Measurements from ENCODE around the gene CDC40. TPM values are rescaled to one million over a fixed set of nuclear protein-coding genes. Genes with fewer than 3 reads are reported as not detected.

Gene CDC40
- total RNA-seq, 1 experiment from 2014 or later: 37.0 TPM

DNA sequence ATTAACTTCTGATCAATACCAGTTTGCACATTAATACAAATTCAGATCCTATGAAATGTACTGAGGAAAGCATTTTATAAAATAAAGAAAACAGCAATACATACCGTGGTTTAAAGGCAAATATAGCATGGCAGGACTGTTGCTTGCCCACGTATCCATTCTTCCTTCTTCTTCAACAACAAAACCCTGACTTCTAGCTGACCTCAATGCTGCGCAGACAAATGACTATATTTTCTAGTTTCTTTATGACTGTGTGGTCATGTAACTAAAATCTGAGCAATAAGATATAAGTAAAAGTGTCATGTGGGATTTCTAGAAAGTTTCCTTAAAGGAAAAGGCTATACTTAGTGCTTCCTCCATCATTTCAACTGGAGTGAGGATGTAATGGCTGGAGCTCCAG lies 85.0 kb downstream of the CDC40 start:
- Histone ChIP-seq H3K4me1 (ENCODE audit: control insufficient read depth, insufficient read depth, low read length) (no peaks in the 10 kb centered on the region), H3K27ac (ENCODE audit: low read length) (no peak overlapping the region), H3K4me3 (ENCODE audit: low read depth in 2 of 2, low read length in 2 of 2) (no peak overlapping the region), H3K27me3 (ENCODE audit: control insufficient read depth, insufficient read depth, low read length) (peaks cover 13% of the 10 kb centered on the region), H3K36me3 (ENCODE audit: control insufficient read depth, insufficient read depth, low read length) (no peaks in the 10 kb centered on the region), H3K9me3 (ENCODE audit: control insufficient read depth, insufficient read depth, low read depth, low read length) (no peaks in the 10 kb centered on the region)
- ChIA-PET CTCF (no interaction called here), POLR2A (no interaction called here)
- BruUV-seq (replicated peaks): no TSS peak
- ATAC-seq: no peak
- TF ChIP-seq, protein P1, sequence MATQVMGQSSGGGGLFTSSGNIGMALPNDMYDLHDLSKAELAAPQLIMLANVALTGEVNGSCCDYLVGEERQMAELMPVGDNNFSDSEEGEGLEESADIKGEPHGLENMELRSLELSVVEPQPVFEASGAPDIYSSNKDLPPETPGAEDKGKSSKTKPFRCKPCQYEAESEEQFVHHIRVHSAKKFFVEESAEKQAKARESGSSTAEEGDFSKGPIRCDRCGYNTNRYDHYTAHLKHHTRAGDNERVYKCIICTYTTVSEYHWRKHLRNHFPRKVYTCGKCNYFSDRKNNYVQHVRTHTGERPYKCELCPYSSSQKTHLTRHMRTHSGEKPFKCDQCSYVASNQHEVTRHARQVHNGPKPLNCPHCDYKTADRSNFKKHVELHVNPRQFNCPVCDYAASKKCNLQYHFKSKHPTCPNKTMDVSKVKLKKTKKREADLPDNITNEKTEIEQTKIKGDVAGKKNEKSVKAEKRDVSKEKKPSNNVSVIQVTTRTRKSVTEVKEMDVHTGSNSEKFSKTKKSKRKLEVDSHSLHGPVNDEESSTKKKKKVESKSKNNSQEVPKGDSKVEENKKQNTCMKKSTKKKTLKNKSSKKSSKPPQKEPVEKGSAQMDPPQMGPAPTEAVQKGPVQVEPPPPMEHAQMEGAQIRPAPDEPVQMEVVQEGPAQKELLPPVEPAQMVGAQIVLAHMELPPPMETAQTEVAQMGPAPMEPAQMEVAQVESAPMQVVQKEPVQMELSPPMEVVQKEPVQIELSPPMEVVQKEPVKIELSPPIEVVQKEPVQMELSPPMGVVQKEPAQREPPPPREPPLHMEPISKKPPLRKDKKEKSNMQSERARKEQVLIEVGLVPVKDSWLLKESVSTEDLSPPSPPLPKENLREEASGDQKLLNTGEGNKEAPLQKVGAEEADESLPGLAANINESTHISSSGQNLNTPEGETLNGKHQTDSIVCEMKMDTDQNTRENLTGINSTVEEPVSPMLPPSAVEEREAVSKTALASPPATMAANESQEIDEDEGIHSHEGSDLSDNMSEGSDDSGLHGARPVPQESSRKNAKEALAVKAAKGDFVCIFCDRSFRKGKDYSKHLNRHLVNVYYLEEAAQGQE (IDR thresholded peaks at IDR 0.05; ENCODE audit: insufficient read depth in 1 of 2, low read depth in 2 of 2, low read length in 1 of 2): no peak
- TF ChIP-seq SIN3A (IDR thresholded peaks at IDR 0.05; ENCODE audit: borderline replicate concordance, insufficient read depth, low read depth, low read length): no peak
- no peak for DNase-seq (ENCODE audit: low read depth, low spot score)
- intact Hi-C loops (cut with micrococcal nuclease; ENCODE audit: unreplicated experiment) (no loop called here), in situ Hi-C loops (cut with HindIII; ENCODE audit: low pct_unique_long_range_greater_than_20kb, low sequenced_read_pairs) (no loop called here)

DNA sequence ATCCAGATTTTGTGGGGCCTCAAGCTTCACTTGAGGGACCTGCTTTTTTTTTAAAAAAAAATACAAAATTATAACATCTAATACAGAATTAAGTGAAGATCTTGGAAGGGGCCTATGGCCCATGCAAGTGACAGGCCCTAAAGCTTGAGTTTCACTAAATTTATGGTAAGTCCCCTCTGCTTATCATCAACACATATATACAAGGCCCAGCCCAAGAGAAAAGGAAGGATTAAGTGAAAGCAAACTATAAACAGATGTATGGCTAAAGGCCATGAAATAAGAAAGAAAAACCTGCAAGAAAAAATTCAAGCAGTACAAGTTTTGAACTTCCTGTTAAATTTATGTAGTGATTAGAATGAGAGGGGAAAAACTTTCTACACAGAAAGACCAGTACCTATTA lies 86.8 kb downstream of the CDC40 start:
- POLR2A ChIA-PET: no interaction called here
- no TSS peak for BruUV-seq (replicated peaks)
- Histone ChIP-seq H3K27ac (ENCODE audit: low read length) (no peak overlapping the region), H3K9me3 (ENCODE audit: control insufficient read depth, insufficient read depth, low read depth, low read length) (no peaks in the 10 kb centered on the region), H3K4me1 (ENCODE audit: control insufficient read depth, insufficient read depth, low read length) (no peaks in the 10 kb centered on the region), H3K36me3 (ENCODE audit: control insufficient read depth, insufficient read depth, low read length) (no peaks in the 10 kb centered on the region), H3K4me3 (ENCODE audit: low read depth in 2 of 2, low read length in 2 of 2) (no peak overlapping the region), H3K27me3 (ENCODE audit: control insufficient read depth, insufficient read depth, low read length) (peaks cover 13% of the 10 kb centered on the region)
- intact Hi-C loops (cut with micrococcal nuclease; ENCODE audit: unreplicated experiment): no loop called here
- DNase-seq (ENCODE audit: low read depth, low spot score) (no peak), ATAC-seq (no peak)
- in situ Hi-C loops (cut with HindIII; ENCODE audit: low pct_unique_long_range_greater_than_20kb, low sequenced_read_pairs): no loop called here
- TF ChIP-seq, protein P1 (IDR thresholded peaks at IDR 0.05; ENCODE audit: insufficient read depth in 1 of 2, low read depth in 2 of 2, low read length in 1 of 2): no peak
- TF ChIP-seq, protein P2, sequence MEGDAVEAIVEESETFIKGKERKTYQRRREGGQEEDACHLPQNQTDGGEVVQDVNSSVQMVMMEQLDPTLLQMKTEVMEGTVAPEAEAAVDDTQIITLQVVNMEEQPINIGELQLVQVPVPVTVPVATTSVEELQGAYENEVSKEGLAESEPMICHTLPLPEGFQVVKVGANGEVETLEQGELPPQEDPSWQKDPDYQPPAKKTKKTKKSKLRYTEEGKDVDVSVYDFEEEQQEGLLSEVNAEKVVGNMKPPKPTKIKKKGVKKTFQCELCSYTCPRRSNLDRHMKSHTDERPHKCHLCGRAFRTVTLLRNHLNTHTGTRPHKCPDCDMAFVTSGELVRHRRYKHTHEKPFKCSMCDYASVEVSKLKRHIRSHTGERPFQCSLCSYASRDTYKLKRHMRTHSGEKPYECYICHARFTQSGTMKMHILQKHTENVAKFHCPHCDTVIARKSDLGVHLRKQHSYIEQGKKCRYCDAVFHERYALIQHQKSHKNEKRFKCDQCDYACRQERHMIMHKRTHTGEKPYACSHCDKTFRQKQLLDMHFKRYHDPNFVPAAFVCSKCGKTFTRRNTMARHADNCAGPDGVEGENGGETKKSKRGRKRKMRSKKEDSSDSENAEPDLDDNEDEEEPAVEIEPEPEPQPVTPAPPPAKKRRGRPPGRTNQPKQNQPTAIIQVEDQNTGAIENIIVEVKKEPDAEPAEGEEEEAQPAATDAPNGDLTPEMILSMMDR (IDR thresholded peaks at IDR 0.05): no peak
- no peak for TF ChIP-seq TCF7L2 (IDR thresholded peaks at IDR 0.05; ENCODE audit: low read depth, low read length)
- no peak for TF ChIP-seq SIN3A (IDR thresholded peaks at IDR 0.05; ENCODE audit: borderline replicate concordance, insufficient read depth, low read depth, low read length)
- no peak for TF ChIP-seq POLR2AphosphoS5 (IDR thresholded peaks at IDR 0.05; ENCODE audit: low read depth, low read length)
- CTCF ChIA-PET: no interaction called here
